ENCODE measurements around the gene FOXB1. TPM values are rescaled to one million over a fixed set of nuclear protein-coding genes. Genes with fewer than 3 reads are reported as not detected.

The FOXB1 gene
- total RNA-seq, 1 experiment from 2014 or later: 10.8 TPM

GRCh38 chr15:60004009-60004845 is at the start of gene FOXB1 (continued):
- TF ChIP-seq ZNF396 (CRISPR knock-in tag; IDR thresholded peaks at IDR 0.05; ENCODE audit: borderline replicate concordance) (no peak), SOX15 (CRISPR knock-in tag; IDR thresholded peaks at IDR 0.05) (no peak), NFATC4 (CRISPR knock-in tag; IDR thresholded peaks at IDR 0.05) (no peak), IRF1 (CRISPR knock-in tag; IDR thresholded peaks at IDR 0.05) (no peak), CREB1 (CRISPR knock-in tag; IDR thresholded peaks at IDR 0.05) (no peak), HMGA2 (CRISPR knock-in tag; IDR thresholded peaks at IDR 0.05) (no peak), E2F5 (CRISPR knock-in tag; IDR thresholded peaks at IDR 0.05) (no peak), MAX (CRISPR knock-in tag; IDR thresholded peaks at IDR 0.05) (peak; percentile 41; the same call in 1 of the 2 replicates), ZMAT4 (CRISPR knock-in tag; IDR thresholded peaks at IDR 0.05) (no peak), KAT7 (CRISPR knock-in tag; IDR thresholded peaks at IDR 0.05; ENCODE audit: borderline replicate concordance) (peak; percentile 55; the same call in 1 of the 2 replicates), ZNF317 (CRISPR knock-in tag; IDR thresholded peaks at IDR 0.05; ENCODE audit: borderline replicate concordance, low read depth) (0 out of 2 replicates have a peak, but pooled peaks have one; percentile 32), TCF7 (CRISPR knock-in tag; IDR thresholded peaks at IDR 0.05; ENCODE audit: low read depth) (no peak), FOXJ3 (CRISPR knock-in tag; IDR thresholded peaks at IDR 0.05; ENCODE audit: borderline replicate concordance) (no peak), CDX4 (CRISPR knock-in tag; IDR thresholded peaks at IDR 0.05; ENCODE audit: borderline replicate concordance) (no peak), MYBL2 (CRISPR knock-in tag; IDR thresholded peaks at IDR 0.05) (no peak), SMAD4 (CRISPR knock-in tag; IDR thresholded peaks at IDR 0.05) (no peak), AR (CRISPR knock-in tag; IDR thresholded peaks at IDR 0.05) (no peak), SMAD3 (CRISPR knock-in tag; IDR thresholded peaks at IDR 0.05; ENCODE audit: borderline replicate concordance) (no peak), RORB (CRISPR knock-in tag; IDR thresholded peaks at IDR 0.05) (no peak), IRF2 (CRISPR knock-in tag; IDR thresholded peaks at IDR 0.05; ENCODE audit: borderline replicate concordance, low read depth) (no peak)

- H3K36me3 Mint-ChIP-seq: peaks cover 31% of the 10 kb centered on the region
- no peak overlapping the region for H3K4me3 Mint-ChIP-seq
- H3K27ac Mint-ChIP-seq: no peak overlapping the region
- ATAC-seq (no peak), DNase-seq (ENCODE audit: low spot score) (no peak)
- CTCF ChIA-PET: no interaction called here
- H3K9me3 Mint-ChIP-seq: peaks cover 51% of the 10 kb centered on the region
- H3K4me1 Mint-ChIP-seq: peaks cover 5% of the 10 kb centered on the region
- POLR2A ChIA-PET: no interaction called here
- peaks cover 5% of the 10 kb centered on the region; the same call in 1 of the 2 replicates for H3K27me3 Mint-ChIP-seq (ENCODE audit: low read depth)
- TF ChIP-seq TP53 (CRISPR knock-in tag; IDR thresholded peaks at IDR 0.05): no peak
- no peak for TF ChIP-seq NFYB (CRISPR knock-in tag; conservative IDR thresholded peaks at IDR 0.05; ENCODE audit: low read depth)
- no peak for TF ChIP-seq ZNF138 (CRISPR knock-in tag; conservative IDR thresholded peaks at IDR 0.05)
- TF ChIP-seq PREB (CRISPR knock-in tag; IDR thresholded peaks at IDR 0.05; ENCODE audit: borderline replicate concordance): no peak
- no peak for TF ChIP-seq ZNF671 (CRISPR knock-in tag; IDR thresholded peaks at IDR 0.05)
- TF ChIP-seq FOXP4 (CRISPR knock-in tag; IDR thresholded peaks at IDR 0.05): no peak
- TF ChIP-seq SMAD4 (CRISPR knock-in tag; IDR thresholded peaks at IDR 0.05): no peak
- TF ChIP-seq ESRRA (CRISPR knock-in tag; IDR thresholded peaks at IDR 0.05; ENCODE audit: borderline replicate concordance): no peak
- TF ChIP-seq MXD4 (CRISPR knock-in tag; IDR thresholded peaks at IDR 0.05; ENCODE audit: borderline replicate concordance): no peak
These were observed 45.8 kb upstream of the FOXB1 start for GRCh38 chr15:59958288-59958687.
